ES-I3 (cell line): ENCODE measurements around the gene DNAJC17.

Source experiments
- H3K36me3 ChIP-seq: 2 replicates; pipeline ENCODE4 v1.6.1; 2013; ENCODE audit warnings: mild to moderate bottlenecking, low read length, control low read depth, moderate library complexity; ENCODE audit not compliant: insufficient read depth
- H3K4me1 ChIP-seq: 2 replicates; pipeline ENCODE4 v1.6.1; 2013; ENCODE audit warnings: mild to moderate bottlenecking, control low read depth, low read length; ENCODE audit not compliant: insufficient read depth
- H3K9ac ChIP-seq: 2 replicates; pipeline ENCODE4 v1.6.1; 2013; ENCODE audit warnings: low read depth, mild to moderate bottlenecking, low read length, moderate library complexity
- H3K9me3 ChIP-seq: 2 replicates; pipeline ENCODE4 v1.6.1; 2013; ENCODE audit warnings: mild to moderate bottlenecking, low read length, moderate library complexity; ENCODE audit not compliant: control insufficient read depth, insufficient read depth

DNAJC17 gene

GRCh38 chr15:40790718-40791117 is 16.6 kb downstream of the DNAJC17 start:
- Histone ChIP-seq H3K9ac (no peak overlapping the region), H3K9me3 (no peaks in the 10 kb centered on the region), H3K4me1 (peaks cover 8% of the 10 kb centered on the region), H3K36me3 (no peaks in the 10 kb centered on the region)

GRCh38 chr15:40789999-40790398 is 17.3 kb downstream of the DNAJC17 start:
- peaks cover 8% of the 10 kb centered on the region for H3K4me1 ChIP-seq
- H3K9ac ChIP-seq = no peak overlapping the region
- no peaks in the 10 kb centered on the region for H3K36me3 ChIP-seq
- no peaks in the 10 kb centered on the region for H3K9me3 ChIP-seq

GRCh38 chr15:40789119-40789518 is 18.2 kb downstream of the DNAJC17 start:
- no peaks in the 10 kb centered on the region for H3K36me3 ChIP-seq
- no peaks in the 10 kb centered on the region for H3K9me3 ChIP-seq
- H3K4me1 ChIP-seq = peaks cover 8% of the 10 kb centered on the region
- H3K9ac ChIP-seq = no peak overlapping the region

GRCh38 chr15:40787991-40788390 is 19.3 kb downstream of the DNAJC17 start:
- H3K36me3 ChIP-seq = no peaks in the 10 kb centered on the region
- no peak overlapping the region for H3K9ac ChIP-seq
- H3K9me3 ChIP-seq = no peaks in the 10 kb centered on the region
- peaks cover 8% of the 10 kb centered on the region for H3K4me1 ChIP-seq

- no peak overlapping the region for H3K9ac ChIP-seq
- H3K9me3 ChIP-seq = no peaks in the 10 kb centered on the region
- no peaks in the 10 kb centered on the region for H3K36me3 ChIP-seq
- H3K4me1 ChIP-seq = peaks cover 8% of the 10 kb centered on the region
These were observed 19.9 kb downstream of the DNAJC17 start for GRCh38 chr15:40787344-40787841.

- no peak overlapping the region for H3K9ac ChIP-seq
- no peaks in the 10 kb centered on the region for H3K9me3 ChIP-seq
- H3K4me1 ChIP-seq = peaks cover 8% of the 10 kb centered on the region
- H3K36me3 ChIP-seq = no peaks in the 10 kb centered on the region
These were observed 21.5 kb downstream of the DNAJC17 start for GRCh38 chr15:40785814-40786213.

GRCh38 chr15:40785164-40785563 is 22.1 kb downstream of the DNAJC17 start:
- Histone ChIP-seq H3K9ac (no peak overlapping the region), H3K36me3 (no peaks in the 10 kb centered on the region), H3K4me1 (peaks cover 8% of the 10 kb centered on the region), H3K9me3 (no peaks in the 10 kb centered on the region)

GRCh38 chr15:40782609-40783227 is 24.6 kb downstream of the DNAJC17 start:
- peaks cover 4% of the 10 kb centered on the region; the same call in 1 of the 2 replicates for H3K36me3 ChIP-seq
- no peaks in the 10 kb centered on the region for H3K9me3 ChIP-seq

GRCh38 chr15:40776537-40777141 is 30.6 kb downstream of the DNAJC17 start:
- Histone ChIP-seq H3K36me3 (peaks cover 4% of the 10 kb centered on the region; the same call in 1 of the 2 replicates), H3K9ac (no peak overlapping the region), H3K9me3 (no peaks in the 10 kb centered on the region), H3K4me1 (no peaks in the 10 kb centered on the region)

More at GRCh38 chr15:40782609-40783227, 24.6 kb downstream of the DNAJC17 start:
- Histone ChIP-seq H3K9ac (no peak overlapping the region), H3K4me1 (peaks cover 8% of the 10 kb centered on the region; the same call in 1 of the 2 replicates)

GRCh38 chr15:40775740-40776536 is 31.3 kb downstream of the DNAJC17 start:
- Histone ChIP-seq H3K4me1 (no peaks in the 10 kb centered on the region), H3K36me3 (peaks cover 4% of the 10 kb centered on the region; the same call in 1 of the 2 replicates), H3K9me3 (no peaks in the 10 kb centered on the region), H3K9ac (no peak overlapping the region)

GRCh38 chr15:40775007-40775406 is 32.3 kb downstream of the DNAJC17 start:
- Histone ChIP-seq H3K9ac (no peak overlapping the region), H3K36me3 (peaks cover 4% of the 10 kb centered on the region; the same call in 1 of the 2 replicates), H3K4me1 (peaks cover 4% of the 10 kb centered on the region; the same call in 1 of the 2 replicates), H3K9me3 (no peaks in the 10 kb centered on the region)

GRCh38 chr15:40773902-40774301 is 33.4 kb downstream of the DNAJC17 start:
- no peaks in the 10 kb centered on the region for H3K9me3 ChIP-seq
- H3K36me3 ChIP-seq = peaks cover 4% of the 10 kb centered on the region; the same call in 1 of the 2 replicates
- no peak overlapping the region for H3K9ac ChIP-seq
- peaks cover 11% of the 10 kb centered on the region; the same call in 1 of the 2 replicates for H3K4me1 ChIP-seq

- Histone ChIP-seq H3K9me3 (no peaks in the 10 kb centered on the region), H3K36me3 (peaks cover 2% of the 10 kb centered on the region; the same call in 1 of the 2 replicates), H3K4me1 (peaks cover 11% of the 10 kb centered on the region; the same call in 1 of the 2 replicates), H3K9ac (no peak overlapping the region)
These were observed 33.8 kb downstream of the DNAJC17 start for GRCh38 chr15:40773496-40773895.

- H3K4me1 ChIP-seq = peaks cover 22% of the 10 kb centered on the region; the same call in 1 of the 2 replicates
- H3K9ac ChIP-seq = no peak overlapping the region
- H3K36me3 ChIP-seq = no peaks in the 10 kb centered on the region
- no peaks in the 10 kb centered on the region for H3K9me3 ChIP-seq
These were observed 35.3 kb downstream of the DNAJC17 start for GRCh38 chr15:40772014-40772413.
